Chondrocyte (in vitro differentiated cells): ENCODE measurements around the gene SLC13A3. TPM values are rescaled to one million over a fixed set of nuclear protein-coding genes. Genes with fewer than 3 reads are reported as not detected.

ENCODE experiments used
- DNase-seq: peaks from one replicate; pipeline ENCODE4 v3.0.0; 2021; ENCODE audit warnings: mixed read lengths, low spot score
- H3K27ac Mint-ChIP-seq: one replicate; pipeline ENCODE4 v1.8.0; 2021; ENCODE audit warnings: mild to moderate bottlenecking, moderate library complexity, mixed read lengths; ENCODE audit not compliant: unreplicated experiment
- H3K27me3 Mint-ChIP-seq: 2 replicates; pipeline ENCODE4 v1.8.0; 2021; ENCODE audit warnings: low read depth, mixed read lengths
- H3K36me3 Mint-ChIP-seq: 2 replicates; pipeline ENCODE4 v1.8.0; 2021; ENCODE audit warnings: low read depth, mixed read lengths
- H3K4me1 Mint-ChIP-seq: 2 replicates; pipeline ENCODE4 v1.8.0; 2021; ENCODE audit warnings: low read depth, mild to moderate bottlenecking, mixed read lengths
- H3K4me3 Mint-ChIP-seq: one replicate; pipeline ENCODE4 v1.8.0; 2021; ENCODE audit warnings: mild to moderate bottlenecking, moderate library complexity, mixed read lengths; ENCODE audit not compliant: unreplicated experiment
- H3K9me3 Mint-ChIP-seq: 2 replicates; pipeline ENCODE4 v1.8.0; 2021; ENCODE audit warnings: low read depth, mixed read lengths
- total RNA-seq: library from RNA; stranded (reverse); gene quantifications from 3 replicates; pipeline ENCODE4 v1.2.1, GENCODE V29; 2021
- TF ChIP-seq, protein P1 (sequence below): fragments of 200-600 bp; sonication (generic); IDR thresholded peaks from 2 replicates; pipeline ENCODE4 v1.5.0; 2021; ENCODE audit warnings: antibody characterized with exemption, mild to moderate bottlenecking, moderate library complexity

Gene SLC13A3
- total RNA-seq, 1 donor from 2014 or later, result 2.5 TPM

DNA sequence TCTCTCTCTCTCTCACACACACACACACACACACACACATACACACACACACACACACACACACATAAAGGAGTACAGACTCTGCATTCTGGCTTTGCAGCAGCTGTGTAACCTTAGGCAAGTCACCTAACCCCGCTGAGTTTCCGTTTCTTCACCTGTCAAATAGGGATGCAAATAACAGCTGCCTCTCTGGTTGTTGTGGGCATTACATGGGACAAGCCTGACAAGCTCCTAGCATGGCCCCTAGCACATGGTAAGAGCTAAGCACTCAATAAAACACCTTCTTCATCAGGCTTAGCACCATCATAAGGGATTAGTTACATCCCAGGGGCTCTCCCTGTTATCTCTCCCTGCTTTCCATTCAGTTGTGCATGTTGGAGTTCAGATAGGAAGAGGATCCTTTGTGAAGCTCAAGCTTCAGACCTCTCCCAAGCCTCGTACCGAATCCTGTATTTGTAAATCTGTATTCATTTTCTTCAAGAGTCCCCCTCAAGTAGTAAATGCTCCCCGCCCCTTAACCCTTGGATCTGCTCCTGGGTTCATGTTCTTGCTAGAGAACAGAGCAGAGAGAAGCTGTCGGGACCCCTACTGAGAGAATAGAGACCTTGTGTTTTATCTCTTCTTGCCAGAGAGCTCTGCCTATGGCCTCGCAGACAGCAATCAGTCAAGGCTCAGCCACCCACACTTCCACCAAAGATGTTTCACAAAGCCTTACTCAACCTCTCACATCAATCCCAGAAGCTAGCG is 2.2 kb downstream of the SLC13A3 start:
- no peak overlapping the region for H3K4me3 Mint-ChIP-seq
- no peak overlapping the region for H3K27ac Mint-ChIP-seq
- TF ChIP-seq, protein P1, sequence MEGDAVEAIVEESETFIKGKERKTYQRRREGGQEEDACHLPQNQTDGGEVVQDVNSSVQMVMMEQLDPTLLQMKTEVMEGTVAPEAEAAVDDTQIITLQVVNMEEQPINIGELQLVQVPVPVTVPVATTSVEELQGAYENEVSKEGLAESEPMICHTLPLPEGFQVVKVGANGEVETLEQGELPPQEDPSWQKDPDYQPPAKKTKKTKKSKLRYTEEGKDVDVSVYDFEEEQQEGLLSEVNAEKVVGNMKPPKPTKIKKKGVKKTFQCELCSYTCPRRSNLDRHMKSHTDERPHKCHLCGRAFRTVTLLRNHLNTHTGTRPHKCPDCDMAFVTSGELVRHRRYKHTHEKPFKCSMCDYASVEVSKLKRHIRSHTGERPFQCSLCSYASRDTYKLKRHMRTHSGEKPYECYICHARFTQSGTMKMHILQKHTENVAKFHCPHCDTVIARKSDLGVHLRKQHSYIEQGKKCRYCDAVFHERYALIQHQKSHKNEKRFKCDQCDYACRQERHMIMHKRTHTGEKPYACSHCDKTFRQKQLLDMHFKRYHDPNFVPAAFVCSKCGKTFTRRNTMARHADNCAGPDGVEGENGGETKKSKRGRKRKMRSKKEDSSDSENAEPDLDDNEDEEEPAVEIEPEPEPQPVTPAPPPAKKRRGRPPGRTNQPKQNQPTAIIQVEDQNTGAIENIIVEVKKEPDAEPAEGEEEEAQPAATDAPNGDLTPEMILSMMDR, result no peak
- no peak for DNase-seq
- H3K4me1 Mint-ChIP-seq, result peaks cover 18% of the 10 kb centered on the region
- no peaks in the 10 kb centered on the region for H3K9me3 Mint-ChIP-seq
- peaks cover 28% of the 10 kb centered on the region for H3K27me3 Mint-ChIP-seq
- H3K36me3 Mint-ChIP-seq, result peaks cover 7% of the 10 kb centered on the region

DNA sequence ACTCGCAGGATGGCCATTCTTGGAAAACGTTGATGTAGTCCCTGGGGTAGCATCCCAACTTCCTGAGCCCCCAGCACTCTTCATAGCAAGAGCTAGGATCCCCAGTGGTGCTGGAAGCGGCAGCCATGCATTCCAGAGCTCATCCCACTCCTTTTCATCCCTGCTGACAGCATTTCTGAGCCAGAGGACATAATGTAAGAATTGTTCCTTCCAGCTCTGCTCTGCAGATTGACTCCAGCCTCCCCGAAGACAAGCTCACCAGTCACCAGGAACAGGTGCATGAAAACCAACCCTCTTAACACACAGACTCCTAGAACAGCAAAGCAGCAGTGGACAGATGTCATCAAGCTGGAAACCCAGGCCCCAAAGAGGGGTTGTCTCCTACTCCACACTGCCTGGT is 3.8 kb downstream of the SLC13A3 start:
- Mint-ChIP-seq H3K27ac (no peak overlapping the region), H3K4me3 (no peak overlapping the region), H3K4me1 (peaks cover 18% of the 10 kb centered on the region), H3K27me3 (peaks cover 20% of the 10 kb centered on the region), H3K9me3 (no peaks in the 10 kb centered on the region), H3K36me3 (peaks cover 2% of the 10 kb centered on the region)
- TF ChIP-seq, protein P1, result no peak
- no peak for DNase-seq

DNA sequence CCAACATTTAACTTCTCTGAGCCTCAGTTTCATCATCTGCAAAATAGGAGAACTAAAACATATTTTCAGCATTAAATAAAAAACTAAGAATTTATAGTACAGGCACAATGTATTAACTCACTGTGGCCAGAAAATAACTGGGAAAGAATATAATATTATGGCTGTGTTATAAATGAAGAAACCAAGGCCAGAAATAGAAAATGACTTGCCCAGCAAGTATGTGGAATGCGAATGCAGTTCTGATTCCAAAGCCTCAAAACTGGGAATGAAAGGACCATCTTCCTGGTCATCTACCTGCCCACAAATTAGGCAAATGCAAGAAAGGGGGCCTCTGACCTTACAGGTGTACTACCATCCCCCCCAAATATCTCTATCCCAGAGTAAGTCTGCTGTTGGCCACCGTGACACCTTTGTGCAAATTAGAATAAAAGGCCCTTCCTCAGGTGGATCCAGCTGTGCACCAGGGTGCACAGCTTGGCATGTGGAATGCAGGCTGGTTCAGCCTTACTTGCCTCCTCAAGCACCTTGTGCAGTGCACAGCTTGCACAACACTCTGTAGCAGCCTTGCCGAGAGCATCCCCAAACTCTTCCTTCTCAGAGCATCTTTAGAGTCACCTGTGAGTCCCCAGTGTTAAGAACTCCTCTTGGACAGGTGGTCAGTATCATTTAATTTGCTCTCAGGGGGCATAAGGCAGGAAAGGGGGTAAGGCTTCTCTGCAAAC is 4.4 kb downstream of the SLC13A3 start:
- peaks cover 18% of the 10 kb centered on the region for H3K4me1 Mint-ChIP-seq
- TF ChIP-seq, protein P1, result no peak
- H3K9me3 Mint-ChIP-seq, result no peaks in the 10 kb centered on the region
- H3K36me3 Mint-ChIP-seq, result peaks cover 2% of the 10 kb centered on the region
- no peak for DNase-seq
- peaks cover 18% of the 10 kb centered on the region for H3K27me3 Mint-ChIP-seq
- no peak overlapping the region for H3K27ac Mint-ChIP-seq
- no peak overlapping the region for H3K4me3 Mint-ChIP-seq

DNA sequence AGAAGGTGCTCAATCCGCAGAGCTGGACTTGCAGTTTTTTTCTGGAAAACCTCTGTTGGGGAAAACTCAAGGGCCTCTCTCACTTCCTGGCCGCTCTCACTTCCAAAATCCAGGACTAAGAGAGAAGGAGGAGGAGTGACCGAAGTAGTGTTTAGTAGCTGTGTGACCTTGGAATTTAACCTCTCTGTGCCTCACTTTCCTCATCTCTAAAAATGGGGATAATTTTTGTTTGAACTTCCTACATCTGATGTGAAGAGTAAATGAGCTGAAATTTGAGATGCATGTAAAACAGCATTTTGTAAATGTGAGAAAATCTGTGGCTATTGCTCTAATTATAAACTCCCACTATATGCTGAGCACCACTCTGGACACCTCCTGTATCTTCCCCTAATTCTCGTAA is 5.1 kb downstream of the SLC13A3 start:
- H3K4me3 Mint-ChIP-seq, result no peak overlapping the region
- peaks cover 14% of the 10 kb centered on the region for H3K27me3 Mint-ChIP-seq
- no peak for DNase-seq

DNA sequence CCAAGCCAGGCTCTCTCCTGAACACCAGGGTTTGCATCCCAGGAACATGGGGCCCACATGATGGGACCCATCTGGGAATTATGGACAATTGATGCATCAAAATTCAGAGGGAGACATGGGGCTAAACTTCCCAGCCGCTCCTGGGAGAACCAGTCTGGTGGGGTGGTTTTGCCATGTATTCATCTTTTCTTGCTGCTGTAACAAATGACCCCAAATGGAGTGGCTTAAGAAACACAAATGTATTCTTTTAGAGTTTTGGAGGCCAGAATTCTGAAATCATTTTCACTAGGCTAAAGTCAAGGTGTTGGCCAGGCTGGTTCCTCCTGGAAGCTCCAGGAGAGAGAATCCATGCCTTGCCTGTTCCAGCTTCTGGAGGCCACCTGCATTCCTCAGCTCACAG is 6.5 kb downstream of the SLC13A3 start:
- no peak for DNase-seq
- peaks cover 13% of the 10 kb centered on the region for H3K4me1 Mint-ChIP-seq
- no peaks in the 10 kb centered on the region for H3K36me3 Mint-ChIP-seq
- peaks cover 4% of the 10 kb centered on the region for H3K27me3 Mint-ChIP-seq
- H3K9me3 Mint-ChIP-seq, result no peaks in the 10 kb centered on the region
- no peak overlapping the region for H3K27ac Mint-ChIP-seq
- H3K4me3 Mint-ChIP-seq, result no peak overlapping the region
- TF ChIP-seq, protein P1, result no peak

More for the DNA sequence above, 5.1 kb downstream of the SLC13A3 start:
- Mint-ChIP-seq H3K36me3 (no peaks in the 10 kb centered on the region), H3K4me1 (peaks cover 17% of the 10 kb centered on the region), H3K9me3 (no peaks in the 10 kb centered on the region), H3K27ac (no peak overlapping the region)
- TF ChIP-seq, protein P1, result no peak
